Uterus (tissue), 2 donors: ENCODE data around the gene FRMD7.

Source experiments
- CTCF ChIP-seq, 4 experiments: fragments of 200-600 bp in 2 of 4; fragments of 450-650 bp in 2 of 4; sonication (generic) in 2 of 4; IDR thresholded peaks; one replicate each; pipeline ENCODE4 v1.5.1; 2016 to 2019; ENCODE audit warnings: antibody characterized with exemption in 4 of 4, mild to moderate bottlenecking in 2 of 4, moderate library complexity in 1 of 4
- POLR2A ChIP-seq, 2 donors: fragments of 450-650 bp; IDR thresholded peaks; one replicate each; pipeline ENCODE4 v1.6.1; 2016; ENCODE audit warnings: antibody characterized with exemption in 2 of 2, mild to moderate bottlenecking in 1 of 2, moderate library complexity in 1 of 2

- TF ChIP-seq CTCF (IDR thresholded peaks at IDR 0.05) (no peak), POLR2A (IDR thresholded peaks at IDR 0.05) (no peak)
Measured at GRCh38 chrX:132127743-132128142, at the start of gene FRMD7.
